Measurements from ENCODE around the gene SLC25A26.

SLC25A26 gene

DNA sequence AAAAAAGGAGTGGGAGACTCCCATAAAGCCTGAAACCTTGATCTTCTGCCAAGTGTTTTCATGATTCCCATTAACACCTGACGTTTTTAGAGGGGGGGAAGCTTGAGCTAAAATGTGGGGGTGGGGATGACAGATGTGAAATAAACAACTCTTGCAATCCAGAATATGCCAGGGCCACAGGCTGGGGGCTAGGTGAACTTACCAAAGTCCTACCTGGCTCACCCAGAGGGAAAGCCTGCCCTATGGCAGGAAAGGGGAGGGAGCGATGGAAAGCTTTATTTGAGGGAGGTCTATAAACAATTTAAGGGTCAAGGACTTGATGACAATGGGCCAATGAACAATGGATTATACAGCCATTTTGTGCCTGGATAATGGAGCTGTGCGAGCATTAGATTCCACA, 171.7 kb downstream of the SLC25A26 start:
- no peaks in the 10 kb centered on the region for H3K4me1 ChIP-seq (ENCODE audit: control insufficient read depth, low read depth, low read length)
- H3K36me3 ChIP-seq (ENCODE audit: control insufficient read depth, low read depth, low read length), result peaks cover 85% of the 10 kb centered on the region
- H3K9ac ChIP-seq (ENCODE audit: low read length), result no peak overlapping the region
- H3K9me3 ChIP-seq (ENCODE audit: control insufficient read depth, low read depth, low read length), result no peaks in the 10 kb centered on the region
- H3K4me3 ChIP-seq (ENCODE audit: low read length), result no peak overlapping the region
- no peak overlapping the region for H3K27ac ChIP-seq (ENCODE audit: low read length)
- no peaks in the 10 kb centered on the region for H3K27me3 ChIP-seq (ENCODE audit: control insufficient read depth, insufficient read depth, low read length)

DNA sequence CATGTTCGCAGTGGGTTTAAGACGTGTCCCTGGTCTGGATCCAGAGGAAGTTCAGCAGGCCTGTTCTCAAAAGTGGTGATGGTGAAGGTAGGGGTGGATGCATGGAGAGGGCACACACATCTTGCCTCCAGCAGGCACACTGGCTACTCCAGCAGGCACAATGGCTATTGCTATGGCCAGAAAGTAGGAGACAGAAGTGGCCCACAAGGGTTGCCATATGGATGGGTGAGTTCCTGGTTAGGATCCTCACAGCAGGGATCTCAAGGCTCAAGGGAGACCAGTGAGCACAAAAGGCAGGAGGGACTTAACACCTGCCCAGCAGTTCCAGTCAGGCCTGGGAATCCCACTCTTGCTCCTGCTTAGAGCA, 172.1 kb downstream of the SLC25A26 start:
- H3K9me3 ChIP-seq (ENCODE audit: control insufficient read depth, low read depth, low read length), result no peaks in the 10 kb centered on the region
- H3K27ac ChIP-seq (ENCODE audit: low read length), result no peak overlapping the region
- H3K9ac ChIP-seq (ENCODE audit: low read length), result no peak overlapping the region
- H3K36me3 ChIP-seq (ENCODE audit: control insufficient read depth, low read depth, low read length), result peaks cover 89% of the 10 kb centered on the region
- H3K4me1 ChIP-seq (ENCODE audit: control insufficient read depth, low read depth, low read length), result no peaks in the 10 kb centered on the region
- H3K4me3 ChIP-seq (ENCODE audit: low read length), result no peak overlapping the region
- H3K27me3 ChIP-seq (ENCODE audit: control insufficient read depth, insufficient read depth, low read length), result no peaks in the 10 kb centered on the region

DNA sequence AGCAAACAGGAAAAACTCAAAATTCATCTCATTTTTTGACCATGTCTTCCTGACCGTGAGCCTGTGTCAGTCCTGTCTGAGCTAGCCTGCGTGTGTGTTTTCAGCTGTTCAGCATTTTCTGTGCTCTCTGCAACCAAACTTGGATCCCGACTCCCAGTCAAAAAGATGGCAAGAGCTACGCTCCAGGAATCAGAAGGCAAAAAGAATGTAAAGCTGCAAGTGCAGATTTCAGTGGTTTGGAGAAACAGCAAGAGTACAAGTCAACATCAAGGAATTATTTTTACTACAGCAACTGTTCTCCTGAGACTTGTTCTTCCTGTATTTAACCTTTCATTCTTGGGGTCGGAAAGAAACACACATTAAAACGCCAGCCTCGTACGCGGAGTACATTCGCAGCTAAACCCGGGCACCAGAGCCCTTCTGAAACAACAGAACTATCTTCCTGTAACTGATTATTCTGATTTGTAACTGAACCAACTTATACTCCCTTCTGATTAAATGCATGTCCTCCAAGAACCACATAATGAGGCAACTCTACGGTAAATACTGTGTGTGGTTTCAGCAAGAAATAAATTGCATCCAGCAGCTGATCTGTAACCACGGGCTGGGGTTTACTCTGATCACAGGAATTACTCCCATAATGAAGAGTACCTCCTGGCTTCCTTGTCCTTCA, 172.7 kb downstream of the SLC25A26 start:
- Histone ChIP-seq H3K9me3 (ENCODE audit: control insufficient read depth, low read depth, low read length) (no peaks in the 10 kb centered on the region), H3K4me3 (ENCODE audit: low read length) (no peak overlapping the region), H3K9ac (ENCODE audit: low read length) (no peak overlapping the region), H3K36me3 (ENCODE audit: control insufficient read depth, low read depth, low read length) (peaks cover 90% of the 10 kb centered on the region), H3K4me1 (ENCODE audit: control insufficient read depth, low read depth, low read length) (no peaks in the 10 kb centered on the region), H3K27me3 (ENCODE audit: control insufficient read depth, insufficient read depth, low read length) (no peaks in the 10 kb centered on the region), H3K27ac (ENCODE audit: low read length) (no peak overlapping the region)

DNA sequence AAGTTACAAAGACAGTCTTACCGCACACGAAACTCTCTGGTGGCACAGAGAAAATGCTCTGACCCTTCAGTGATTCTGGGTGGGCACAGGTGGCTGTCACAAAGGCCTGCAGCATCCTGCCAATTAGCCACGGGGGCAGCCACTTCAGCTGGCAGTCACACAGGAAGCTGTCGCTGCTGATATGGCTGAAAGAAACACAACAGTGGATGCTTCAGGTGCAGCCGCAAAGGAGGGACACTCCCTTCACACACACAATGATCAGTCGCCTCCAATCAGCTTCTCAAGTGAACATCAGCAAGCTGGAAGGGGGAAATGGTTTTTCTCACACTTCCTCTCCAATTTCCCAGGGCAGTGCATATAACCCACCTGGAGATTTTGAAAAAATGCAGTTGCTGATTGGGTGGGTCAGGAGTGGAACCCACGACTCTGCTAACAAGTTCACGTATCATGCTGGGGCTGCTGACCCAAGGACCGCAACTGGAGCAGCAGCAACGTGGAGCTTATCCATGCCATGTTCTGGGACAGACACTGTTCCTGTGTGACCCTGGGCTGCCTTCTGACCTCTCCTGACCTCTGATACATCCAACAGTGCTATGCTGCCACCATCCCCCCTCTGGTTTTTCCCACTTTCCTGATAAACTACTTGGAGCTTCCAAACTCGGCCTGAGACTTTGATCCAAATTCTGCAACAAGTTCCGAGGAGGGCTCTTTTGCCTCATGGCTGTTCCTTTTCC, 173.4 kb downstream of the SLC25A26 start:
- H3K4me1 ChIP-seq (ENCODE audit: control insufficient read depth, low read depth, low read length), result no peaks in the 10 kb centered on the region
- no peaks in the 10 kb centered on the region for H3K27me3 ChIP-seq (ENCODE audit: control insufficient read depth, insufficient read depth, low read length)
- H3K9me3 ChIP-seq (ENCODE audit: control insufficient read depth, low read depth, low read length), result no peaks in the 10 kb centered on the region
- H3K9ac ChIP-seq (ENCODE audit: low read length), result no peak overlapping the region
- H3K4me3 ChIP-seq (ENCODE audit: low read length), result no peak overlapping the region
- H3K27ac ChIP-seq (ENCODE audit: low read length), result no peak overlapping the region
- H3K36me3 ChIP-seq (ENCODE audit: control insufficient read depth, low read depth, low read length), result peaks cover 89% of the 10 kb centered on the region

DNA sequence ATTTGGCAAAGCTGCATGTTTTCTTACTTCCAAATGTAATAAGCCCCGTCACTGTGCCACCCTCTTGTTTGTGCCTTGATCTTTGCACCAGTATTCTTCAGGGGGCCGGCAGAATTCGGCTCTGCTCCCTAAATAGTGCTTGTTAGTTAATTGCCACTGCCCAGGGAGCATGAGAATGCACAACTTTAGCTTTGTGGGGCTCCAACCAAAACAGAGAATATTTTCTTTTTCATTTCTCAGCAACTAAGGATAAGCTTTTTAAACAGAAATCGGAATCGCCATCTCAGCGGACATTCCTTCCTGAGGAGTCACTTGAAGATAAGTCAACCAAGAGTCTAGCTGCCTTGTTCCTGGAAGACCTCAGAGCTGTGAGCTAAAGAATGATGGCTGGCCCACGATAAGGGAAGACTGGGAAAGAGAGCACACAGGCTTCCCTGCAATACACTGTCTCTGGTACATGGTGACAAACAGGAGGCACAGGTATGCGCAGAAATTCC, 174.0 kb downstream of the SLC25A26 start:
- H3K27ac ChIP-seq (ENCODE audit: low read length), result no peak overlapping the region
- no peak overlapping the region for H3K9ac ChIP-seq (ENCODE audit: low read length)
- no peak overlapping the region for H3K4me3 ChIP-seq (ENCODE audit: low read length)
- H3K9me3 ChIP-seq (ENCODE audit: control insufficient read depth, low read depth, low read length), result no peaks in the 10 kb centered on the region
- H3K36me3 ChIP-seq (ENCODE audit: control insufficient read depth, low read depth, low read length), result peaks cover 93% of the 10 kb centered on the region
- H3K4me1 ChIP-seq (ENCODE audit: control insufficient read depth, low read depth, low read length), result no peaks in the 10 kb centered on the region
- H3K27me3 ChIP-seq (ENCODE audit: control insufficient read depth, insufficient read depth, low read length), result no peaks in the 10 kb centered on the region

DNA sequence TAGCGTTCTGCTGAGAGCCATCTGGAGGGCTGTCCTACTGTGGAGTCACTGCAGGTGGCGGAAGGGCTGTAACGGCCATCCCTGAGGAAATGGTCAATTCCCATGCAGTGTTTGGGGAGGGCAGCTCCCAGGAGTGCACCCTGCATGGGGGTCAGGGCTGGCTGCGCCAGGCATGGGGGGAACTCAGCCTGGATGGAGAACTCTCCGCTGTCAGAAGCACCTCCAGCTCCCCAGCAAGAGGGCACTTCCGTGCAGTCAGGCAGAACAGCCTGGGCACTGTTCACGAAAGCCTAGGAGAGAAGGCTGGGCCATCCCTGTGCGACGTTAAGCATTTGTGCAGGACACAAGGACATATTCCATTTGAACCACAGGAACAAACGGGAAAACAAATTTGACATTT, 174.8 kb downstream of the SLC25A26 start:
- H3K4me1 ChIP-seq (ENCODE audit: control insufficient read depth, low read depth, low read length), result no peaks in the 10 kb centered on the region
- no peak overlapping the region for H3K4me3 ChIP-seq (ENCODE audit: low read length)
- no peak overlapping the region for H3K27ac ChIP-seq (ENCODE audit: low read length)
- H3K36me3 ChIP-seq (ENCODE audit: control insufficient read depth, low read depth, low read length), result peaks cover 96% of the 10 kb centered on the region
- no peak overlapping the region for H3K9ac ChIP-seq (ENCODE audit: low read length)
- no peaks in the 10 kb centered on the region for H3K27me3 ChIP-seq (ENCODE audit: control insufficient read depth, insufficient read depth, low read length)
- no peaks in the 10 kb centered on the region for H3K9me3 ChIP-seq (ENCODE audit: control insufficient read depth, low read depth, low read length)

DNA sequence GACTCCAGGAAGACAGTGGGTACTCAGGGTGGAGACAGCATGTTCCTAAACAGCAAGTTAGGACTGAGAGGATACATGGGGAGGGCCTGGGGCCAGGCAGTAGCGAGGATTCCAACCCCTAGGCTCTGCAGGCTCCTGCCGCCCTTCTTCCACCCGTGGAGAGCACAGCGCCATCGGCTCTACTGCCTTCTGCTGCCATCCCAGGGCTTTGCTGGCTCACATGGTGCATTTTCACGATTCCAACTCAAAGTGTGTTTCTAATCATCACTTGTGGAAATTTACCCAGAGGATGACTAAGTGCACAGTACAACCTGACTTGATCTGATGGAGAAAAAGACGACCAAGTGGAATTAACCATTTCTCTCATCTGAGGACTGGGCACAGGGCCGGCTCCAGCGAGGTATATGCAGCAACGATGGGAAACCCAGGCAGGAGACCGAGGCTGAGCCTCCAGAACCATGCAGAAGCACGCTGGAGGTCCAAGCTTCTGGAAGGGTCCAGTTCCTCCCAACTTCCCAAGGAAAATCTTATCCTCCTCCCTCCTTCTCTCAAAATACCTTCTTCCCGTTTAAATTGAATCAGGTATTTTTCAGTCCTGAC, 175.5 kb downstream of the SLC25A26 start:
- no peak overlapping the region for H3K9ac ChIP-seq (ENCODE audit: low read length)
- no peaks in the 10 kb centered on the region for H3K4me1 ChIP-seq (ENCODE audit: control insufficient read depth, low read depth, low read length)
- no peak overlapping the region for H3K27ac ChIP-seq (ENCODE audit: low read length)
- no peaks in the 10 kb centered on the region for H3K27me3 ChIP-seq (ENCODE audit: control insufficient read depth, insufficient read depth, low read length)
- H3K4me3 ChIP-seq (ENCODE audit: low read length), result no peak overlapping the region
- H3K9me3 ChIP-seq (ENCODE audit: control insufficient read depth, low read depth, low read length), result no peaks in the 10 kb centered on the region
- peaks cover 91% of the 10 kb centered on the region for H3K36me3 ChIP-seq (ENCODE audit: control insufficient read depth, low read depth, low read length)

DNA sequence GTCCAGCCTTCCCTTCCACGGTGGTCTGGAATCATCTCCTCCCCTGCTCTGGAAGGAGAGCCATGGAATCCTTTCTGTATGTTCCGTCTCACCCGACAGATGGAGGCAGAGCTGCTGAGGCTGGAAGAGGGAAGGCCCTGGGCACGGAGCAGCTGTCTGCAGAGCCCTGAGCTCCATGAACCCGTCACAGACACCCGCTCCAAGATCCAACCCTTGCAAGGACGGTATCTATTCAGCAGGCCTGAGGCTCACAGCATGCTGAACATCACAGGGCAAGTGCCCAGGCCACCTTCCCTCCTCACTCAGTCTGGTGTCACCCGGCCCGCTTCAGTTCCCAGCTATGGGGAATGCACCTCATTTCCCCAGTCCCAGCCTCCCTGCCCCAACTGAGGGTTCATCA, 176.1 kb downstream of the SLC25A26 start:
- no peak overlapping the region for H3K9ac ChIP-seq (ENCODE audit: low read length)
- no peak overlapping the region for H3K27ac ChIP-seq (ENCODE audit: low read length)
- H3K27me3 ChIP-seq (ENCODE audit: control insufficient read depth, insufficient read depth, low read length), result no peaks in the 10 kb centered on the region
- H3K9me3 ChIP-seq (ENCODE audit: control insufficient read depth, low read depth, low read length), result no peaks in the 10 kb centered on the region
- H3K4me1 ChIP-seq (ENCODE audit: control insufficient read depth, low read depth, low read length), result peaks cover 4% of the 10 kb centered on the region
- peaks cover 91% of the 10 kb centered on the region for H3K36me3 ChIP-seq (ENCODE audit: control insufficient read depth, low read depth, low read length)
- no peak overlapping the region for H3K4me3 ChIP-seq (ENCODE audit: low read length)

DNA sequence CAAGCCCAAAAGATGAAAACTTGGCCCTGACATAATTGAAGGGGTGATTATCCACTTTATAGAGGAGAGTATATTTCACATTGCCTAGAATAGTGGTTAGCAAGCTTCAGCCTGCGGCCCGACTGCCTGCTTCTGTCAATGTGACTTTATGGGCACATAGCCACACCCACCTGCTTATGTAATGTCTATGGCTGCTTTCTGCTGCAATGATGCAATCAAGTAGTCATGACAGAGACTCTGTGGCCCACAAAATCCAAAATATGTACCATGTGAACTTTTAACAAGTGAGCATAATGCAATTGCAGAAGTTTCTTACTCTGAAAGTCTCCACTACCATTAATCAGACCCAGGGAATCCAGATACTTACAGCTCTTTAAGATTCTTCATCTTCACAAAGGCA, 176.9 kb downstream of the SLC25A26 start:
- peaks cover 9% of the 10 kb centered on the region for H3K4me1 ChIP-seq (ENCODE audit: control insufficient read depth, low read depth, low read length)
- H3K9me3 ChIP-seq (ENCODE audit: control insufficient read depth, low read depth, low read length), result no peaks in the 10 kb centered on the region
- H3K27me3 ChIP-seq (ENCODE audit: control insufficient read depth, insufficient read depth, low read length), result no peaks in the 10 kb centered on the region
- no peak overlapping the region for H3K9ac ChIP-seq (ENCODE audit: low read length)
- peaks cover 85% of the 10 kb centered on the region for H3K36me3 ChIP-seq (ENCODE audit: control insufficient read depth, low read depth, low read length)
- no peak overlapping the region for H3K27ac ChIP-seq (ENCODE audit: low read length)
- no peak overlapping the region for H3K4me3 ChIP-seq (ENCODE audit: low read length)

DNA sequence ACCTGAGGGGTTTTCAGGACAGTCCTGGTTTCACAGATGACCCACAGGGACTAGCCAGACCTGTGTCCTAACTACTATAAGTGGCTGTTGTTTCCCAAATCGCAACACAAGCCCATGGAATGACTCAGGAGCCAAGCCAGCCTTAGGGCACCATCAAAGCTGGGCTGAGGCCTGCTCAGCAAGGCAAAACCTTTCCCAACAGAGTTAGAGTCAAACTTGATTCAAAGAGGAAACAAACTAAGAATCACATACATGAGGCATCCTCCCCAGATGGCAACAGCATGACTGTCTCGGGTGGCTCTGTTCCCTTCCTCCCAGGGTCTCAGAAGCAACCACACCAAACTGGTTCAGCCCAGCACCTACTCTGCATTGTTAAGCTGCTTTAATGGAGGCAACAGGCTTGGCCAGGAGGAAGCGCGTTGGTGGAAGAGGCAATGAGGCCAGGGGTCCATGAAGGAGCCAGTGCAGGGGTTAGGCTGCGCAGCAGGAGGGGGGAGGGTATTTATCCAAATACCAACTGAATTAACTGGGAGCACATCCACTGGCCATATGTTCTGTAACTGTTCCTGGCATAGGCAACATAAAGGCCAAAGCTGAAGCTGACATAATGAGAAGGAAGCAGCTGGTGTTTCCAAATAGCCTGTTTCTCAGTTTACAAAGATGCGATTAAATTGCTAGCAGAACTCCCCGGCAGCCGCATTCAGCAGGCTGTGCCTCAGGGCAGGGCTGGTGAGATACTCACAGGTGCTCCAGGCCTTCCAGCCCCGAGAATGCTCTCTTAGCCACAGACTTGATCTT, 177.6 kb downstream of the SLC25A26 start:
- Histone ChIP-seq H3K36me3 (ENCODE audit: control insufficient read depth, low read depth, low read length) (peaks cover 85% of the 10 kb centered on the region), H3K27me3 (ENCODE audit: control insufficient read depth, insufficient read depth, low read length) (no peaks in the 10 kb centered on the region), H3K4me3 (ENCODE audit: low read length) (no peak overlapping the region), H3K27ac (ENCODE audit: low read length) (no peak overlapping the region), H3K4me1 (ENCODE audit: control insufficient read depth, low read depth, low read length) (peaks cover 9% of the 10 kb centered on the region), H3K9me3 (ENCODE audit: control insufficient read depth, low read depth, low read length) (no peaks in the 10 kb centered on the region), H3K9ac (ENCODE audit: low read length) (no peak overlapping the region)

DNA sequence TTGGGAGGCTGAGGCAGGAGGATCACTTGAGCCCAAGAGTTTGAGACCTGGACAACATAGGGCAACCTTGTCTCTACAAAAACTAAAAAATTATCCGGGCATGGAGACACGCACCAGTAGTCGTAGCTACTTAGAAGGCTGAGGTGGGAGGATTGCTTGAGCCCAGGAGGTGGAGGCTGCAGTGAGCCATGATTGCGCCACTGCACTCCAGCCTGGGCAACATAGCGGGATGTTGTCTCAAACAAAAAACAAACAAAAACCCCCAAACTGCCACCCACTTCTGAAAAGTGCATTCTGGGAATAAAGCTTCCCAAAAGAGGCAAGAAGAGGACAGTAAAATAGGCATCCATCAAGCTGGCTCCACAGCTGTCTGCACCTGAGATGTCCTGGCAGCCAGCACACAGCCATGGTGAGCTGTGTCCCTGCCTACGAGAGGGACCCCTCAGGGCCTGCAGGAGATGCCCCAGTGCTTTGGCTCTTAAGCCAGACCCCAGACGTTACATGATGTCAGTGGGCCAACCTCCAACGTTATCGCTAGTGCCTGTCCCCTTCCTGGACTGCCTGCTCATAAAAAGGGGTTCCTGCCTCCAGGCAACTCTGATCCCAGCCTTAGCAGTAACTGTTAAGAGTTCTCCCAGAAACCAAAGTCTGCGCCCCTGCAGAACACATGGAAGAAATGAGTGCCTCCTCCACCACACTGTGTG, 178.9 kb downstream of the SLC25A26 start:
- peaks cover 85% of the 10 kb centered on the region for H3K36me3 ChIP-seq (ENCODE audit: control insufficient read depth, low read depth, low read length)
- H3K9me3 ChIP-seq (ENCODE audit: control insufficient read depth, low read depth, low read length), result no peaks in the 10 kb centered on the region
- no peaks in the 10 kb centered on the region for H3K27me3 ChIP-seq (ENCODE audit: control insufficient read depth, insufficient read depth, low read length)
- no peak overlapping the region for H3K4me3 ChIP-seq (ENCODE audit: low read length)
- H3K9ac ChIP-seq (ENCODE audit: low read length), result no peak overlapping the region
- no peak overlapping the region for H3K27ac ChIP-seq (ENCODE audit: low read length)
- peaks cover 9% of the 10 kb centered on the region for H3K4me1 ChIP-seq (ENCODE audit: control insufficient read depth, low read depth, low read length)
